HG03066 (cell line): ENCODE results near the gene AATK.

Source experiments
- ATAC-seq: cut with Tn5 transposase; IDR thresholded peaks from one replicate; pipeline ENCODE4 v1.9.1; 2021; ENCODE audit warnings: low read depth; ENCODE audit not compliant: unreplicated experiment

The AATK gene, protein sequence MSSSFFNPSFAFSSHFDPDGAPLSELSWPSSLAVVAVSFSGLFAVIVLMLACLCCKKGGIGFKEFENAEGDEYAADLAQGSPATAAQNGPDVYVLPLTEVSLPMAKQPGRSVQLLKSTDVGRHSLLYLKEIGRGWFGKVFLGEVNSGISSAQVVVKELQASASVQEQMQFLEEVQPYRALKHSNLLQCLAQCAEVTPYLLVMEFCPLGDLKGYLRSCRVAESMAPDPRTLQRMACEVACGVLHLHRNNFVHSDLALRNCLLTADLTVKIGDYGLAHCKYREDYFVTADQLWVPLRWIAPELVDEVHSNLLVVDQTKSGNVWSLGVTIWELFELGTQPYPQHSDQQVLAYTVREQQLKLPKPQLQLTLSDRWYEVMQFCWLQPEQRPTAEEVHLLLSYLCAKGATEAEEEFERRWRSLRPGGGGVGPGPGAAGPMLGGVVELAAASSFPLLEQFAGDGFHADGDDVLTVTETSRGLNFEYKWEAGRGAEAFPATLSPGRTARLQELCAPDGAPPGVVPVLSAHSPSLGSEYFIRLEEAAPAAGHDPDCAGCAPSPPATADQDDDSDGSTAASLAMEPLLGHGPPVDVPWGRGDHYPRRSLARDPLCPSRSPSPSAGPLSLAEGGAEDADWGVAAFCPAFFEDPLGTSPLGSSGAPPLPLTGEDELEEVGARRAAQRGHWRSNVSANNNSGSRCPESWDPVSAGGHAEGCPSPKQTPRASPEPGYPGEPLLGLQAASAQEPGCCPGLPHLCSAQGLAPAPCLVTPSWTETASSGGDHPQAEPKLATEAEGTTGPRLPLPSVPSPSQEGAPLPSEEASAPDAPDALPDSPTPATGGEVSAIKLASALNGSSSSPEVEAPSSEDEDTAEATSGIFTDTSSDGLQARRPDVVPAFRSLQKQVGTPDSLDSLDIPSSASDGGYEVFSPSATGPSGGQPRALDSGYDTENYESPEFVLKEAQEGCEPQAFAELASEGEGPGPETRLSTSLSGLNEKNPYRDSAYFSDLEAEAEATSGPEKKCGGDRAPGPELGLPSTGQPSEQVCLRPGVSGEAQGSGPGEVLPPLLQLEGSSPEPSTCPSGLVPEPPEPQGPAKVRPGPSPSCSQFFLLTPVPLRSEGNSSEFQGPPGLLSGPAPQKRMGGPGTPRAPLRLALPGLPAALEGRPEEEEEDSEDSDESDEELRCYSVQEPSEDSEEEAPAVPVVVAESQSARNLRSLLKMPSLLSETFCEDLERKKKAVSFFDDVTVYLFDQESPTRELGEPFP (N-terminal part only)

DNA sequence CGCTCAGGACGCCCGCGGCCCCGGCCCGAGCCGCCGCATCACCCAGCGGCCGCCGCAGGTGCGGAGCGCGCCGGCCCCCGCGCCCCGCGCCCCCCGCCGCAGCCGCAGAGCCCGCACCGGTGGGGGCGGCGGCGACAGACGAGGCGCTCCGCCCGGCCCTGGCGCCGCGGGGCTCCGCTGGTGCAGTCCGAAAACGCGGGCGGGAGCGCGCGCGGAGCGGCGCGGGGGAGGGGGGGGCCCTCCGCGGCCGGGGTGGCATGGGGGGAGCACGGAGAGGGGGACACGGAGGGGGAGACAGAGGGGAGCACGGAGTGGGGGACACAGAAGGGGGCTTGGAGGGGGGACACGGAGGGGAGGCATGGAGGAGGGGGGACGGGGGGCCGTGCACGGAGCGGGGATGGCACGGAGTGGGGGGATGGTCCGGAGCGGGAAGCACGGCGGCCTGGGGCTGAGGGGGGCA lies at the start of gene AATK:
Gene AATK, minus strand, starts transcription at position 189 of the 460 bp plus-strand sequence. CDS start 229 bp downstream, outside the sequence.
- no peak for ATAC-seq

DNA sequence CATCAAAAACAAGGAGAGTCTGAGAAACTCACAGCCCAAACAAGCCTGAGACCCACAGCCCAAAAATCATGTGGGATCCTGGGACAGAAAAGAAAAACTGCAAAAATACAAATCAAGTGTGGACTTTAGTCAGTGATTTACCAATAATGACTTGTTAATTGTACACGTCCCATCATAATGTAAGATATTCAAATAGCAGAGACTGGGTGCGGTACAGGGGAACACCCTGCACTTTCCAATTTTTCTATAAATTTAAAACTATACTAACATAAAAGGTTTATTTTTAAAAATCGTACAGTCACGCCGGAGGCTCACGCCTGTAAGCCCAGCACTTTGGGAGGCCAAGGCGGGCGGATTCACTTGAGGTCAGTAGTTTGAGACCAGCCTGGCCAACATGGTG lies 48.0 kb upstream of the AATK start:
- no peak for ATAC-seq

DNA sequence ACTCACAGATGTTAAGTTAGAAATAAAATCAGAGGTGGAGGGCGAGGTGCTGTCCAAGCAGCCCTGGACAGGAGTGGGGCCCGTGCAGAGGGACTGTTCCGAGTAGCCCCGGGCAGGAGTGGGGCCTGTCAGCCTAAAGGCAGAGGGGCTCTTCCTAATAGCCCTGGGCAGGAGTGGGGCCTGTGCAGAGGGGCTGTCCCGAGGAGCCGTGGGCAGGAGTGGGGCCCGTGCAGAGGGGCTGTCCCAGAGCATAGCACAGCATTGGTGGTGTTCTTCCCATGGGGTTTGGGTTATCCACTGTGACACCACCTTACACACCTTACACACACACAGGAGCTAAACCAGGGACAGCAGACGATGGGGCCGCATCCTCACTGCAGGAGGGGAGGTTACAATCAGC lies 46.3 kb upstream of the AATK start:
- ATAC-seq, result no peak

DNA sequence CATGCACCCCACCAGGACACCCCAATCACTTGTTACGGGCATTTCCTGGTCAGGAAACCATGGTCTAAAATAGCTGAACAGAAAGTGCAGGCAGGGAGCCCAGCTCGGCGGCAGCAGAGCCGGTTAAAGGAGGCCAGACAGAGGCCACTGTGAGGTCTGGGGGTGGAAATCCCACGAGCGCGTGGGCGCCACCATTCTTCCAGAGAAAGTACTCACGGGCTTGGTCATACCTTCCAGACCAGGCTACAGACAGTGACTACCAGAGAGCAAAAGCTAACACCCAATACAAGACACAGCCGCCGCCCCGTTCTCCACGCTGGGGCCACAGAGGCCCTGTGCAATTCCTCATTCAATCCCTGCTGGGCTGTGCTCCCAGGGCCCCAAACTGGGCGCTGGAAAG lies 44.8 kb upstream of the AATK start:
- no peak for ATAC-seq

DNA sequence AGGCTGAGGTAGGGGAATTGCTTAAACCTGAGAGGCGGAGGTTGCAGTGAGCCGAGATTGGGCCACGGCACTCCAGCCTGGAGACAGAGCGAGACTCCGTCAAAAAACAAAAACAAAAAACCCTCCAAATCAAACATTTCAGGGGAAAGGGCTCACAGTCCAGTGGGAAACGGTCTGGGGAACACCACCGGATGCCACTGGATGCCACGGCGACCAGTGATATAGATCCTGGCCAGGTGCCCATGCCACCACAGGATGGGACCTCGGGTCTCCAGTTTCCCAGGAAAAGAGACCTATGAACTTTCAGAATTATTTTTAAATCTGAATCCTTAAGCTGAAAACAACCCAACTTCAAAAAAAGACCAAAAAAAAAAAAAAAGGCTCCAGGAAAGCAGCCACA lies 44.4 kb upstream of the AATK start:
- no peak for ATAC-seq

DNA sequence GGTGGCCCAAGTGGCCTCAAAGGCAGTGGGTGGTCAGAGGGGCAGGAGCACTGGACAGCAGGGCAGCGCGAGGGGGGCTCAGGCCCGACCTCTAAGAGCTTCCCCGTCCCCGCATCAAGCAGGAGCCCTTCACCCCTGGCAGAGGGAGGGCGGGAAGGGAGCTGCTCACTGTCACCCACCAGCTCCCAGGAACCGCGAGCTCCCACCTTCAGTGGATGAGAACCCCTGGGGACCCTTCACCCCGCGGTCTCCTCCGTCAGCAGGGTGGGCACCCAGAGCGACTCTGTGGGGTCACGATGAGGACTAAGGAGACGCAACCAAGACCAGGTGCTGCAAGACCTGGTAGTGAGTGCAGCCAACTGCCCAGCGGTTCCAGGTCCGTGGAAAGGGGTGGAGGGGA lies 43.1 kb upstream of the AATK start:
- ATAC-seq, result no peak

DNA sequence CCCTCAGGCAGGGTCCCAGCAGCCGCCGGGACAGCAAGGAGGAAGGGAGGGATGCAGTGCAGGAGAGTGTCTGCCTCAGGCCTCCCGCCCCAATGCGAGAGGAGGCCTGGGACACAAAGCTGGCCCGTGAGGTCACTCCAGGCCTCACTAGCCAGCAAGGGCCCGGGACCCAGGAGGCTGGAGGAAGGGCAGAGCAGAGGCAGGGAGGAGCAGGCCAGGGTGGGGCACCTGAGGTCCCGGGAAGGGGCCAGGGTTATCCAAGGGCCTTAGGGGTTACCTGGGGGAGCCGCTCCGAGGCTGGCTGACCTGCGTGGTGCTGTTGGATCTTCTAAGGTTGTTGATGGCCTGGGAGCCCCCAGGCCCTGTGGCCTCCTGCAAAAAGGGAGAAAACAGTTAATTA lies 42.6 kb upstream of the AATK start:
- no peak for ATAC-seq

DNA sequence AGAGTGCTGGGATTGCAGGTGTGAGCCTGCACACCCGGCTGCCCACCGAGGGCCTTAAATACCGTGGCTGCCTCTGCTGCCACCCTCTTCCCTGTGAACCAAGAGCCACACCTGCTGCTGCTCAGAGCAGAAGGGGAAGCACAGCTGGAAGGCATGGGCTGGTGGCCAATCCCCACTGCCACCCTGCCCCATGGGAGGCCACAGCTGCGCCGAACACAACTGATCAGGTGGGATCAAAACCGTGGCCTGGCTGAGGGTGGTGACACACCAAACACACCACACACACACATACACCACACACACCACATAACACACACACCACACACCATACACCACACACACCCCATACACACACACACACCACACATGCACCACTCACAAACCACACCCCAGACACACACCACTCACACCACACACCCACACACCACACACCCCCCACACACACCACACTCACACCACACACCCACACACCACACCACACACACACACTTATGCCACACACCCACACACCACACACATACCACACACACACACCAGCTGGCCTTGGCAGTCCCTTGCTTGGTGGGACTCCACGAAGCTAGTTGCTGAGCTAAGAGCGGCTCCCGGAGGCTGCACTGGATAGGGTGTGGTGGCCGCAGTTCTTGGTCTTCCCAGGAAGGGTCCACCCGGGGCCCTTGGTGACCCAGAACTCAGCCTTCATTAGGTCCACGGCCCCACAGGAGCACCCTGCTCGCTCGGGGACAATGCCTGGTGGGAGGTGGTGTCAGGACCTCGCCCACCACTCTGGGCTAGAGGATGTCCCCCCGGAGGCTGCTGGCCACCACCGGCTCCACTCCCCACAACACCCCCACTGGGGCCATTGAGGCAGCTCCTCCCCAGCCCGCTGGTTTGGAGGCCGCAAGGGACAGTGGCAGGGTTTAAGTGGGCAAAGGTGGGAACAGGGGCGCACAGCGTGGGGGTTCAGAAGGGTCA lies 41.9 kb upstream of the AATK start:
- no peak for ATAC-seq

DNA sequence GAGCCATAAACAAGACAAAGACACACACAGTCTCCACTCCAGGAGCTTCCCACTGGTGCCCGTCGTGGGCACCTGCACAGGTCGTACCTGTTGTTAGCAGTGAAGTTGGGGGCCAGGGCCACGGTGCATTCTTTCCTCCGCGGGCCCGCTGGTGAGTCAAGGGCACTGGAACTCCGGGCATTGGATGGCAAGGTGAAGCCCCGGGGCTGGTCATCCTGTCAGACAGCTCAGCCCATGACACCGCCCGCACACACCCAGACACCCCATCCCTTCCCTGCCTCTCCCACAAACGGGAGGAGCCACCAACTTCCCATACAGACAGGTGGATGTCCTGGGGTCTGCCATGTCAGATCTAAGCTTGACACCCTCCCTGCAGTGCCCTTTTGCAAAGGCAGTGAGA lies 40.6 kb upstream of the AATK start:
- no peak for ATAC-seq

DNA sequence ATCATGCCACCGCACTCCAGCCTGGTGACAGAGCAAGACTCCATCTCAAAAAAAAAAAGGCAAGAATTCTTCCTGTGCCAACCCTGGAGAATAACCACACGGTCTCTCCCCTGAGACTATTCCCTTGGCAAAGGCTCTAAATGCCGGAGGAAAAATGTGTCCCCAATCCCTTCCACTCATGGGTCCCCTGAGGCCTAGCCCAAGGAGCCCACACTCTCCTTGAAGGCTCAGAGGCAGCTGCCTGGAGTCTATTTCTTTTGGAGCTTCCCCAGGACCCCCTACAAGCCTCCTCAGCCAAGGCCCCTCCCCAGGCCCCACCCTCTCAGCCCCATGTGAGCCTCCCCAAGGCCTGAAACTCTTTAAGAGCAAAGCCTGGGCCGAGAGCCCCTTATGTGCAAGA lies 40.1 kb upstream of the AATK start:
- ATAC-seq, result no peak

DNA sequence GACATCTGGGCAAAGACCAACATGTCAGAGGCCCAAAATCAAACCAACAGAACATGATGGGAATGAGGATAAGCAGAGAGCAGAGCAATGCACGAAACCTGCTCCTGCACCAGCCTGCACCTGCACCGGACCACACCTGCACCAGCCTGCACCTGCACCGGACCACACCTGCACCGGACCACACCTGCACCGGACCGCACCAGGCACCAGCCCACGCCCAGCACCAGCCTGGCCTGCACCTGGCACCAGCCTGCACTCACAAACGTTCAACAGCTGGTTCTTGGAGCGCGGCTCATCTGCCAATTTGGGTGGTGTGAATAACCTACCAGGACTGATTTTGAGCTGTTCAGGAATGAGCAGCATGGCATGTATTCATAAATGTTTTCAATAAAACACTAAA lies 38.6 kb upstream of the AATK start:
- no peak for ATAC-seq

DNA sequence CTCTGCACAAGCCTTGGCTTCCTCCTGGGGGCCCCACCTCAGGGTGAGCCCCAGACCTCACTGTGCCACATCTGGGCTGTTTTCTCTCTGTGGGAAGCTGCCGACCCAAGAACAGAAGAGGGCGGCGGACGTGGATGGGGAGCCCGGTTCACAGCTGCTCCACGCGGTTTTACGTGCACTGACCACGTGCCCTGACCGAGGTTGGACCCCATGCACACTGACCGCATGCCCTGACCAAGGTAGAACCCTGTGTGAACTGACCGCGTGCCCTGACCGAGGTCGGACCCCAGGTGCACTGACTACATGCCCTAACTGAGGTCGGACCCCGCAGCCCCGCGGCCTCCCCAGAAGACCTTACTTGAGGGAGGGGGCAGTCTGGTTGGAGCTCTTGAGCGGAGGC lies 37.1 kb upstream of the AATK start:
- ATAC-seq, result no peak

DNA sequence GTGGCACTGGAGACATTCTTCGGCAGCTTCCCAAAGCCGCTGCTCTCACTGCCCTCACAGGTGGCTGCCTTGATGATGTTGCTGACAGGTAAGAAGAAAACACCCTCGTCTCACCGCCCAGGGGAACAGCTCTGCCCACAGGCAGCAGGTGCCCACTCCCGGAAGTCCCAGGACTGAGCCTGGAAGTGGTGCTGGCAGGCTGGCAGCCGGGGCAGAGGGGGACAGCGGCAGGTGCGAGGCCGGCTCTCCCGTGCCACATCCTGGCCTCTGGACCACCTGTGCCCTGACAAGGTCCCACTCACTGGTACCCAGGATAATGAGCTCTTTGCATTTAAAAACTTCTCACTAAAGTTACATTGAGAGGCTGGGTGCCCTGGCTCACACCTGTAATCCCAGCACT lies 36.3 kb upstream of the AATK start:
- no peak for ATAC-seq

DNA sequence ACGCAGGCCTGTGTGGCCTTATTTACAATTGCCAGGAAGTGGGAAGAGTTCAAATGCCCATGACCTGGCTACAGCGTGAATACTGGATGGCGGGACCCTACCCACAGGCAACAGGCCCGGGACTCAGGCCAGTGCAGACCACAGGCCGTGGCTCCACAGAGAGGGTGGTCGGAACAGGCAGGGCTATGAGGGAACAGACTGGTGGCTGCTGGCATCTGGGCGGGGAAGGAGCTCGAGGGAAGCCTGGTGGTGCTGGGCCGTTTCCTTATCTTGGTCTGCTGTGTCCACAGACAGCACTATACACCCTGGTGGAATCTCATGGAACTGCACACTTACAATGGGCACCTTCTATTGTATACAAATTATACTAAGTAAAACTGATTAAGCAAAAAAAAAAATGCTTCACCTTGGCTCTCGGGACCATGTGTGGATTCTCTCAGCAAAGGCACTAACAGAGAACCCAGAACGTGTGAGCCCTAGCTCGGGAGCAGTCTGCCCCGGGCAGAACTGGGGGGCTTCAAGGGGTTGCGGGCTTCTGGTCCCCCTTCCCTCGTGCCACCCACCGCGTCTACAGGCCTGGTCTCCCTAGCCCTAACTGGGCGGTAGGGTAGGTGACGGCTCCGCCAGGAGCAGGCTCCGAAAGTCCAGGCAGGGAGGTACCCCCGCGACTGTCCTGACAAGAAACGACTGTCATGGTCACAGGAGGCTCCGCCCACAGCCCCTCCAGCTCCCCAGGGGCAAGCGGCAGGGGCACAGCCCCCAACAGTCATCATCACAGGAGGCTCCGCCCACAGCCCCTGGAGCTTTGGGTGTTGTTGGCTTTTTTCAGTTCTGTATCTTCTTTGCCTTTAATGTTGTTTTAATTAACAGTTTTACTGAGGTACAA lies 34.9 kb upstream of the AATK start:
- no peak for ATAC-seq

DNA sequence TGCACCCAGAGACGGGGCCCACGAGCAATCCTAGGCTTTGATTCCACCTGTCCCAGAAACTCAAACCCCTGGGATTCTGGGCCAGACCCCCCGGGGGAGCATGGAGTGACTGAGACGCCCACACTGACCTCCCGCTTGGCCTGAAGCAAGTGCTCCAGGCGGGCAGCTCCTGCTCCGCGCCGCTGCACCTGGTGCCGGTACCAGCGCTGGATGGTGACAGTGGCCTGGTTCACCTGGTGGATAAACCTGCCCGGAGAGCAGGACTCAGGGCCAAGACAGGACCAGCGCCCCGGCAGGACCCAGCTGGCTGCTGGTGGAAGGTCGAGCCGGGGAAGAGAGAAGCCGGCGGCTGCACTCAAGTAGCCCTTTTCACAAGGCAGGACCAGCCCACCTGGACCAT lies 34.2 kb upstream of the AATK start:
- ATAC-seq, result no peak

DNA sequence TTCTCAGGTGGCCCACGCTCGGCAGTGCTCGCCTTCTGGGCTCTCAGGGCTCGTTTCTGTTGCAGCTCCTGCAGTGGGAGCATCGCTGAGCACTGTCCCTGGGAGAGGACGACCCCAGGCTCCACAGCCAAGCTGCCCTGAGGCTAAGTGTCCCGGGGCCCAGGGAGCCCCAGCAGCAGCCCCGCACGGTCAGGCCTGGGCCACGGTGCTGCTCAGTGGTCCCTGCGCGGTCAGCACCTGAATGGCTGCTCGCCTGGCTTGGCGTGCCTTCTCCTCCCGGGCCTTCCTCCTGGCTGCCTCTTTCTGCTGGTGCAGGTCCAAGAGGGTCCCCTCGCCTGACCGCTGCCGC lies 33.4 kb upstream of the AATK start:
- no peak for ATAC-seq

DNA sequence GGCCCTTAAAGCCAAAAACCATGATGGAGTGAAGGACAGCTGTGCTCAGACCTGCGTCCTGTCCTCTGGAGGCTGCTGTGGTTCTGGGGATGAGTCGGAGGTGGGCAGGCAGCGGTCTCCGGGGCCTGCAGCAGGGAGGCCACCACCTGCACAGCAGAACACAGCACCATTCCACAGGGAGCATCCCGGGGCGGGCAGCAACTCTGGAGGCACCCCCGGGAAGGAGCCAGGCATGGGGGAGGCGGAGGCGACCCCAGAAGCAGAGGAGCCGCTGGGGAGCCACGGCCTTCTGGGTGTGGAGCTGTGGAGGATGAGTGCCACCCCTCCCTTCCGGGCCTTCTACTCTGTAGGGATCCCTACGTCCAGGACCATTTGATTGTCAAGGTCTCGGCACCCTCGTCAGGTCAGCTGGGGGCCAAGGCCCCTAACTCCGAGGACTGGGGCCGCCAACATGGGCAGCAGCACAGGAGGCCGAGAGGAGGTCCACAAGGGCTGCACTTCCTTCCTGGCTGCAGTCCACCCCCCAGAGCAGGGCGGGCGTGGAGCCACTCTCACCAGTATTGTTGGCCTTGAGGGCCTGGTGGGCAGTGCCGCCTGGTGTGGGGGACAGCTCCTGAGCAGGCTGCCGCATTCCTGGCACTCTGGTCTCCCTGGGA lies 32.9 kb upstream of the AATK start:
- no peak for ATAC-seq

DNA sequence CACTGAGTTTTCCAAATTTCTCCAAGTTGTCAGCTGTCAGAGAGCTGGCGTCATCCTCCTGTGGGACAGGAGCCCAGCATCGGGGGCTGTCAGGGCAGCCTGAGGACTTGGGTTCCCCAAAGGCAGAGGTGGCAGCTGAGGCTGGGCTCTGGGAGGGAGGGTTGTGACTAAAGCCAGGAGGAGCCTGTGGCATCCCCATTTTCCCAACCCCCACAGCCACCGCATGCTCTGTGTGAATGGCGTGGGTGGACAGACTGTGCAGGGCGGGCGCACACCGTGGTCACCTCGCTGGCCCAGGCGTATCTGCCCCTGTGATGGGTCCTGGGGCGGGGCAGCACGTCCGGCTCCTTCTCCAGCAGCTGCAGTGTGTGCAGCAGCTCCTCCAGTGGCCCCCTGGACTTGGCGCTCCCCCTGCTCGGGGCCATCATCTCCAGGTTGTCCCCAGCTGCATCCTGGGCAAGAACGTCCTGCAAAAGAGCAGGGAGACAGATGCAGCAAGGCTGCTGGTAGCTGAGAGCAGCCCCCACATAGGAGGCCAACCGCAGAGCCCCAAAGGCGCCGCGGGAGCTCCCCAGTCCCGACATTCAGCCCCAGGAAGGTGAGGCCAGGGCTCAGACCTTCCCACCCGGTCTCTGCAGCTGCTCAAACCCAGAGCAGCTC lies 31.9 kb upstream of the AATK start:
- no peak for ATAC-seq
